ENCODE data around the gene POR. TPM values are rescaled to one million over a fixed set of nuclear protein-coding genes. Genes with fewer than 3 reads are reported as not detected.

The POR gene
- total RNA-seq, 1 experiment from 2014 or later, result 151 TPM

- TF ChIP-seq E2F5 (CRISPR knock-in tag; IDR thresholded peaks at IDR 0.05) (no peak), USF1 (CRISPR knock-in tag; IDR thresholded peaks at IDR 0.05) (no peak), ATF1 (CRISPR knock-in tag; IDR thresholded peaks at IDR 0.05) (no peak), ZNF532 (CRISPR knock-in tag; IDR thresholded peaks at IDR 0.05; ENCODE audit: borderline replicate concordance) (no peak), JUN (CRISPR knock-in tag; IDR thresholded peaks at IDR 0.05) (no peak), ZNF232 (CRISPR knock-in tag; IDR thresholded peaks at IDR 0.05) (no peak), E2F4 (CRISPR knock-in tag; IDR thresholded peaks at IDR 0.05; ENCODE audit: borderline replicate concordance, low read depth) (no peak), ETV6 (CRISPR knock-in tag; IDR thresholded peaks at IDR 0.05) (no peak), GABPB1 (CRISPR knock-in tag; IDR thresholded peaks at IDR 0.05) (no peak), SMAD4 (CRISPR knock-in tag; IDR thresholded peaks at IDR 0.05) (no peak), ERG (CRISPR knock-in tag; IDR thresholded peaks at IDR 0.05) (no peak)
- TF ChIP-seq, protein P1, sequence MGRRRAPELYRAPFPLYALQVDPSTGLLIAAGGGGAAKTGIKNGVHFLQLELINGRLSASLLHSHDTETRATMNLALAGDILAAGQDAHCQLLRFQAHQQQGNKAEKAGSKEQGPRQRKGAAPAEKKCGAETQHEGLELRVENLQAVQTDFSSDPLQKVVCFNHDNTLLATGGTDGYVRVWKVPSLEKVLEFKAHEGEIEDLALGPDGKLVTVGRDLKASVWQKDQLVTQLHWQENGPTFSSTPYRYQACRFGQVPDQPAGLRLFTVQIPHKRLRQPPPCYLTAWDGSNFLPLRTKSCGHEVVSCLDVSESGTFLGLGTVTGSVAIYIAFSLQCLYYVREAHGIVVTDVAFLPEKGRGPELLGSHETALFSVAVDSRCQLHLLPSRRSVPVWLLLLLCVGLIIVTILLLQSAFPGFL (CRISPR knock-in tag; IDR thresholded peaks at IDR 0.05; ENCODE audit: borderline replicate concordance), result no peak
Measured at GRCh38 chr7:75969704-75970498, 54.9 kb downstream of the POR start (continued).

- ChIA-PET POLR2A (no interaction called here), CTCF (interaction anchor here (0.9 to 1.7 kb wide), 6 partner anchors 10 to 105 kb away, joined by 3 to 9 read pairs (median 5); no protein-coding TSS in a partner anchor)
- H3K9me3 Mint-ChIP-seq, result no peaks in the 10 kb centered on the region
- H3K27me3 Mint-ChIP-seq (ENCODE audit: low read depth), result no peaks in the 10 kb centered on the region
- H3K4me1 Mint-ChIP-seq, result no peaks in the 10 kb centered on the region
- no peak overlapping the region for H3K4me3 Mint-ChIP-seq
- DNase-seq (ENCODE audit: low spot score) (no peak), ATAC-seq (no peak)
- peaks cover 26% of the 10 kb centered on the region for H3K36me3 Mint-ChIP-seq
- peak overlapping the region; percentile 30 for H3K27ac Mint-ChIP-seq
- TF ChIP-seq, protein P2, sequence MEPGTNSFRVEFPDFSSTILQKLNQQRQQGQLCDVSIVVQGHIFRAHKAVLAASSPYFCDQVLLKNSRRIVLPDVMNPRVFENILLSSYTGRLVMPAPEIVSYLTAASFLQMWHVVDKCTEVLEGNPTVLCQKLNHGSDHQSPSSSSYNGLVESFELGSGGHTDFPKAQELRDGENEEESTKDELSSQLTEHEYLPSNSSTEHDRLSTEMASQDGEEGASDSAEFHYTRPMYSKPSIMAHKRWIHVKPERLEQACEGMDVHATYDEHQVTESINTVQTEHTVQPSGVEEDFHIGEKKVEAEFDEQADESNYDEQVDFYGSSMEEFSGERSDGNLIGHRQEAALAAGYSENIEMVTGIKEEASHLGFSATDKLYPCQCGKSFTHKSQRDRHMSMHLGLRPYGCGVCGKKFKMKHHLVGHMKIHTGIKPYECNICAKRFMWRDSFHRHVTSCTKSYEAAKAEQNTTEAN (CRISPR knock-in tag; IDR thresholded peaks at IDR 0.05), result no peak
- TF ChIP-seq, protein P3, sequence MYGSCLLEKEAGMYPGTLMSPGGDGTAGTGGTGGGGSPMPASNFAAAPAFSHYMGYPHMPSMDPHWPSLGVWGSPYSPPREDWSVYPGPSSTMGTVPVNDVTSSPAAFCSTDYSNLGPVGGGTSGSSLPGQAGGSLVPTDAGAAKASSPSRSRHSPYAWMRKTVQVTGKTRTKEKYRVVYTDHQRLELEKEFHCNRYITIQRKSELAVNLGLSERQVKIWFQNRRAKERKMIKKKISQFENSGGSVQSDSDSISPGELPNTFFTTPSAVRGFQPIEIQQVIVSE (CRISPR knock-in tag; IDR thresholded peaks at IDR 0.05; ENCODE audit: borderline replicate concordance), result no peak
- TF ChIP-seq, protein P4, sequence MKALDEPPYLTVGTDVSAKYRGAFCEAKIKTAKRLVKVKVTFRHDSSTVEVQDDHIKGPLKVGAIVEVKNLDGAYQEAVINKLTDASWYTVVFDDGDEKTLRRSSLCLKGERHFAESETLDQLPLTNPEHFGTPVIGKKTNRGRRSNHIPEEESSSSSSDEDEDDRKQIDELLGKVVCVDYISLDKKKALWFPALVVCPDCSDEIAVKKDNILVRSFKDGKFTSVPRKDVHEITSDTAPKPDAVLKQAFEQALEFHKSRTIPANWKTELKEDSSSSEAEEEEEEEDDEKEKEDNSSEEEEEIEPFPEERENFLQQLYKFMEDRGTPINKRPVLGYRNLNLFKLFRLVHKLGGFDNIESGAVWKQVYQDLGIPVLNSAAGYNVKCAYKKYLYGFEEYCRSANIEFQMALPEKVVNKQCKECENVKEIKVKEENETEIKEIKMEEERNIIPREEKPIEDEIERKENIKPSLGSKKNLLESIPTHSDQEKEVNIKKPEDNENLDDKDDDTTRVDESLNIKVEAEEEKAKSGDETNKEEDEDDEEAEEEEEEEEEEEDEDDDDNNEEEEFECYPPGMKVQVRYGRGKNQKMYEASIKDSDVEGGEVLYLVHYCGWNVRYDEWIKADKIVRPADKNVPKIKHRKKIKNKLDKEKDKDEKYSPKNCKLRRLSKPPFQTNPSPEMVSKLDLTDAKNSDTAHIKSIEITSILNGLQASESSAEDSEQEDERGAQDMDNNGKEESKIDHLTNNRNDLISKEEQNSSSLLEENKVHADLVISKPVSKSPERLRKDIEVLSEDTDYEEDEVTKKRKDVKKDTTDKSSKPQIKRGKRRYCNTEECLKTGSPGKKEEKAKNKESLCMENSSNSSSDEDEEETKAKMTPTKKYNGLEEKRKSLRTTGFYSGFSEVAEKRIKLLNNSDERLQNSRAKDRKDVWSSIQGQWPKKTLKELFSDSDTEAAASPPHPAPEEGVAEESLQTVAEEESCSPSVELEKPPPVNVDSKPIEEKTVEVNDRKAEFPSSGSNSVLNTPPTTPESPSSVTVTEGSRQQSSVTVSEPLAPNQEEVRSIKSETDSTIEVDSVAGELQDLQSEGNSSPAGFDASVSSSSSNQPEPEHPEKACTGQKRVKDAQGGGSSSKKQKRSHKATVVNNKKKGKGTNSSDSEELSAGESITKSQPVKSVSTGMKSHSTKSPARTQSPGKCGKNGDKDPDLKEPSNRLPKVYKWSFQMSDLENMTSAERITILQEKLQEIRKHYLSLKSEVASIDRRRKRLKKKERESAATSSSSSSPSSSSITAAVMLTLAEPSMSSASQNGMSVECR (CRISPR knock-in tag; IDR thresholded peaks at IDR 0.05; ENCODE audit: borderline replicate concordance), result no peak
- no peak for TF ChIP-seq EMX1 (CRISPR knock-in tag; IDR thresholded peaks at IDR 0.05)
- TF ChIP-seq CBFB (CRISPR knock-in tag; IDR thresholded peaks at IDR 0.05; ENCODE audit: low read depth), result no peak
- no peak for TF ChIP-seq NR1H2 (CRISPR knock-in tag; IDR thresholded peaks at IDR 0.05)
Measured at GRCh38 chr7:75971309-75971960, 56.5 kb downstream of the POR start.

Data from WTC11 (cell line).